HCT116 (cell line): Measurements from ENCODE around the gene FLYWCH1.

Experiments used
- CEBPB ChIP-seq: IDR thresholded peaks from 2 replicates; pipeline ENCODE4 v1.6.1; 2012; ENCODE audit warnings: low read depth
- EZH2phosphoT487 ChIP-seq: fragments of 200-600 bp; IDR thresholded peaks from 2 replicates; pipeline ENCODE4 v1.6.1; 2018; ENCODE audit warnings: antibody characterized with exemption, borderline replicate concordance
- JUND ChIP-seq: IDR thresholded peaks from 2 replicates; pipeline ENCODE4 v1.6.1; 2012
- POLR2A ChIP-seq: IDR thresholded peaks from 2 replicates; pipeline ENCODE4 v1.7.0; 2011; ENCODE audit warnings: borderline replicate concordance; ENCODE audit not compliant: insufficient read depth, insufficient read length; ENCODE audit errors: extremely low read depth
- POLR2AphosphoS5 ChIP-seq: IDR thresholded peaks from 2 replicates; pipeline ENCODE4 v1.6.1; 2011; ENCODE audit warnings: mild to moderate bottlenecking, low read depth, low read length, moderate library complexity
- TF ChIP-seq, protein P1 (sequence below), 3 experiments: fragments of 200-600 bp in 1 of 3; sonication (generic) in 1 of 3; IDR thresholded peaks in 2 of 3; conservative IDR thresholded peaks in 1 of 3; 2 replicates each; pipeline ENCODE4 v1.5.1; 2012 to 2017; ENCODE audit warnings: low read depth in 2 of 3, low read length in 2 of 3, antibody characterized with exemption in 1 of 3, borderline replicate concordance in 1 of 3, control low read depth in 1 of 3, mild to moderate bottlenecking in 1 of 3, mixed read lengths in 1 of 3, mixed run types in 1 of 3, moderate library complexity in 1 of 3; ENCODE audit not compliant: insufficient read depth in 1 of 3
- TF ChIP-seq, protein P2 (sequence below): IDR thresholded peaks from 2 replicates; pipeline ENCODE4 v1.6.1; 2012; ENCODE audit warnings: low read depth

GRCh38 chr16:2939968-2940367, 28.2 kb downstream of the FLYWCH1 start:
- TF ChIP-seq, protein P1, sequence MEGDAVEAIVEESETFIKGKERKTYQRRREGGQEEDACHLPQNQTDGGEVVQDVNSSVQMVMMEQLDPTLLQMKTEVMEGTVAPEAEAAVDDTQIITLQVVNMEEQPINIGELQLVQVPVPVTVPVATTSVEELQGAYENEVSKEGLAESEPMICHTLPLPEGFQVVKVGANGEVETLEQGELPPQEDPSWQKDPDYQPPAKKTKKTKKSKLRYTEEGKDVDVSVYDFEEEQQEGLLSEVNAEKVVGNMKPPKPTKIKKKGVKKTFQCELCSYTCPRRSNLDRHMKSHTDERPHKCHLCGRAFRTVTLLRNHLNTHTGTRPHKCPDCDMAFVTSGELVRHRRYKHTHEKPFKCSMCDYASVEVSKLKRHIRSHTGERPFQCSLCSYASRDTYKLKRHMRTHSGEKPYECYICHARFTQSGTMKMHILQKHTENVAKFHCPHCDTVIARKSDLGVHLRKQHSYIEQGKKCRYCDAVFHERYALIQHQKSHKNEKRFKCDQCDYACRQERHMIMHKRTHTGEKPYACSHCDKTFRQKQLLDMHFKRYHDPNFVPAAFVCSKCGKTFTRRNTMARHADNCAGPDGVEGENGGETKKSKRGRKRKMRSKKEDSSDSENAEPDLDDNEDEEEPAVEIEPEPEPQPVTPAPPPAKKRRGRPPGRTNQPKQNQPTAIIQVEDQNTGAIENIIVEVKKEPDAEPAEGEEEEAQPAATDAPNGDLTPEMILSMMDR (IDR thresholded peaks at IDR 0.05 in 2 of 3, conservative IDR thresholded peaks at IDR 0.05 in 1 of 3; ENCODE audit: borderline replicate concordance in 1 of 3, insufficient read depth in 1 of 3, low read depth in 2 of 3, low read length in 2 of 3), result no peak
- no peak for TF ChIP-seq POLR2AphosphoS5
- TF ChIP-seq POLR2A, result no peak
- no peak for TF ChIP-seq JUND
- TF ChIP-seq, protein P2, sequence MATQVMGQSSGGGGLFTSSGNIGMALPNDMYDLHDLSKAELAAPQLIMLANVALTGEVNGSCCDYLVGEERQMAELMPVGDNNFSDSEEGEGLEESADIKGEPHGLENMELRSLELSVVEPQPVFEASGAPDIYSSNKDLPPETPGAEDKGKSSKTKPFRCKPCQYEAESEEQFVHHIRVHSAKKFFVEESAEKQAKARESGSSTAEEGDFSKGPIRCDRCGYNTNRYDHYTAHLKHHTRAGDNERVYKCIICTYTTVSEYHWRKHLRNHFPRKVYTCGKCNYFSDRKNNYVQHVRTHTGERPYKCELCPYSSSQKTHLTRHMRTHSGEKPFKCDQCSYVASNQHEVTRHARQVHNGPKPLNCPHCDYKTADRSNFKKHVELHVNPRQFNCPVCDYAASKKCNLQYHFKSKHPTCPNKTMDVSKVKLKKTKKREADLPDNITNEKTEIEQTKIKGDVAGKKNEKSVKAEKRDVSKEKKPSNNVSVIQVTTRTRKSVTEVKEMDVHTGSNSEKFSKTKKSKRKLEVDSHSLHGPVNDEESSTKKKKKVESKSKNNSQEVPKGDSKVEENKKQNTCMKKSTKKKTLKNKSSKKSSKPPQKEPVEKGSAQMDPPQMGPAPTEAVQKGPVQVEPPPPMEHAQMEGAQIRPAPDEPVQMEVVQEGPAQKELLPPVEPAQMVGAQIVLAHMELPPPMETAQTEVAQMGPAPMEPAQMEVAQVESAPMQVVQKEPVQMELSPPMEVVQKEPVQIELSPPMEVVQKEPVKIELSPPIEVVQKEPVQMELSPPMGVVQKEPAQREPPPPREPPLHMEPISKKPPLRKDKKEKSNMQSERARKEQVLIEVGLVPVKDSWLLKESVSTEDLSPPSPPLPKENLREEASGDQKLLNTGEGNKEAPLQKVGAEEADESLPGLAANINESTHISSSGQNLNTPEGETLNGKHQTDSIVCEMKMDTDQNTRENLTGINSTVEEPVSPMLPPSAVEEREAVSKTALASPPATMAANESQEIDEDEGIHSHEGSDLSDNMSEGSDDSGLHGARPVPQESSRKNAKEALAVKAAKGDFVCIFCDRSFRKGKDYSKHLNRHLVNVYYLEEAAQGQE, result no peak
- no peak for TF ChIP-seq EZH2phosphoT487
- no peak for TF ChIP-seq CEBPB
